H1 (cell line): ENCODE data around the gene RERGL. TPM values are rescaled to one million over a fixed set of nuclear protein-coding genes. Genes with fewer than 3 reads are reported as not detected.

Source experiments
- CTCF ChIA-PET: fragments of 300-600 bp; sonication (Branson Sonifier 250); formaldehyde crosslinking; loops from one replicate; lab custom pipeline; 2021; ENCODE audit not compliant: partially characterized antibody; lab: Charles Lee
- POLR2A ChIA-PET: fragments of 300-600 bp; sonication (Branson Sonifier 250); formaldehyde crosslinking; loops from one replicate; lab custom pipeline; 2021; ENCODE audit warnings: inconsistent platforms; ENCODE audit not compliant: partially characterized antibody; lab: Charles Lee
- DNase-seq, 2 experiments: peaks; one replicate each; pipeline versions ENCODE4 v3.0.0 to v3.0.0-alpha.2; 2010 to 2022; ENCODE audit warnings: low spot score in 2 of 2, low read depth in 1 of 2, mixed read lengths in 1 of 2
- FAIRE-seq: peaks from 2 replicates; lab custom pipeline; 2011; peaks lifted over from hg19 to GRCh38; lab: Jason Lieb, UNC
- H2AFZ ChIP-seq: 2 replicates; pipeline ENCODE4 v1.8.1; 2012; ENCODE audit warnings: low read length, inconsistent platforms
- H2AK5ac ChIP-seq: 2 replicates; pipeline ENCODE4 v1.6.1; 2013; ENCODE audit warnings: low read depth, low read length
- H2BK120ac ChIP-seq: replicated peaks from 2 replicates; pipeline ENCODE3; 2013; ENCODE audit warnings: low read depth, low read length, inconsistent platforms
- H2BK12ac ChIP-seq: 2 replicates; pipeline ENCODE4 v1.6.1; 2013; ENCODE audit warnings: low read depth, low read length
- H2BK15ac ChIP-seq: 2 replicates; pipeline ENCODE4 v1.6.1; 2013; ENCODE audit warnings: low read length
- H2BK20ac ChIP-seq: 2 replicates; pipeline ENCODE4 v1.6.1; 2013; ENCODE audit warnings: low read length
- H2BK5ac ChIP-seq: 2 replicates; pipeline ENCODE4 v1.6.1; 2013; ENCODE audit warnings: low read depth, low read length
- H3K14ac ChIP-seq: 2 replicates; pipeline ENCODE4 v1.6.1; 2013; ENCODE audit warnings: inconsistent platforms; ENCODE audit not compliant: insufficient read length
- H3K18ac ChIP-seq: 2 replicates; pipeline ENCODE4 v1.6.1; 2013; ENCODE audit warnings: low read length; ENCODE audit errors: extremely low read depth
- H3K23ac ChIP-seq: 2 replicates; pipeline ENCODE4 v1.6.1; 2013; ENCODE audit warnings: inconsistent platforms; ENCODE audit not compliant: insufficient read length
- H3K23me2 ChIP-seq: 2 replicates; pipeline ENCODE4 v1.6.1; 2013; ENCODE audit warnings: low read depth, low read length
- H3K27ac ChIP-seq: 2 replicates; pipeline ENCODE4 v1.6.1; 2011; ENCODE audit warnings: low read depth, low read length, inconsistent platforms
- H3K27me3 ChIP-seq, 4 experiments: replicated peaks in 1 of 4; 1 replicate in 1 of 4; 2 replicates in 3 of 4; pipeline versions ENCODE4 v1.6.1 to v1.8.1; 2011 to 2013; ENCODE audit warnings: low read length in 3 of 4, mild to moderate bottlenecking in 3 of 4, inconsistent platforms in 2 of 4, mixed read lengths in 2 of 4, moderate library complexity in 1 of 4; ENCODE audit not compliant: control insufficient read depth in 3 of 4, insufficient read depth in 3 of 4; ENCODE audit errors: extremely low read depth in 1 of 4
- H3K36me3 ChIP-seq, 4 experiments: 2 replicates each; pipeline versions ENCODE4 v1.6.1 to v1.8.1; 2011 to 2013; ENCODE audit warnings: mild to moderate bottlenecking in 4 of 4, low read length in 3 of 4, moderate library complexity in 2 of 4, control low read depth in 1 of 4, inconsistent platforms in 1 of 4; ENCODE audit not compliant: insufficient read depth in 4 of 4, control insufficient read depth in 2 of 4
- H3K4ac ChIP-seq: replicated peaks from 2 replicates; pipeline ENCODE3; 2013; ENCODE audit warnings: low read length, low read depth, mixed read lengths, inconsistent platforms; ENCODE audit not compliant: insufficient read length
- H3K4me1 ChIP-seq, 4 experiments: replicated peaks in 1 of 4; 1 replicate in 1 of 4; 2 replicates in 3 of 4; pipeline versions ENCODE4 v1.6.1 to v1.8.1; 2011 to 2013; ENCODE audit warnings: low read length in 3 of 4, inconsistent platforms in 2 of 4, mixed read lengths in 1 of 4; ENCODE audit not compliant: insufficient read depth in 4 of 4, control insufficient read depth in 3 of 4
- H3K4me2 ChIP-seq, 2 experiments: 2 replicates each; pipeline versions ENCODE4 v1.6.1 to v1.8.1; 2011 to 2013; ENCODE audit warnings: low read depth in 2 of 2, low read length in 2 of 2, control low read depth in 1 of 2, inconsistent platforms in 1 of 2, mild to moderate bottlenecking in 1 of 2; ENCODE audit not compliant: insufficient read depth in 1 of 2
- H3K4me3 ChIP-seq, 4 experiments: fragments of 200-600, 300-600 bp in 1 of 4; sonication (generic), shearing (Covaris generic), sonication (Bioruptor Twin) in 1 of 4; 2 replicates each; pipeline versions ENCODE4 v1.5.1 to v1.8.1; 2011 to 2016; ENCODE audit warnings: low read length in 4 of 4, low read depth in 3 of 4, control low read depth in 2 of 4, inconsistent platforms in 2 of 4, mild to moderate bottlenecking in 2 of 4, mixed read lengths in 1 of 4, moderate library complexity in 1 of 4; ENCODE audit not compliant: insufficient read depth in 2 of 4; ENCODE audit errors: extremely low read depth in 1 of 4
- H3K56ac ChIP-seq: replicated peaks from 2 replicates; pipeline ENCODE3; 2013; ENCODE audit warnings: low read depth, mild to moderate bottlenecking, mixed read lengths, low read length, inconsistent platforms; ENCODE audit not compliant: insufficient read length
- H3K79me1 ChIP-seq: 2 replicates; pipeline ENCODE4 v1.6.1; 2013; ENCODE audit warnings: low read depth, low read length, control low read depth
- H3K79me2 ChIP-seq, 2 experiments: 2 replicates each; pipeline versions ENCODE4 v1.6.1 to v1.8.1; 2012 to 2013; ENCODE audit warnings: low read length in 2 of 2, mild to moderate bottlenecking in 2 of 2, inconsistent platforms in 1 of 2; ENCODE audit not compliant: insufficient read depth in 2 of 2, control insufficient read depth in 1 of 2
- H3K9ac ChIP-seq, 4 experiments: replicated peaks in 1 of 4; 1 replicate in 1 of 4; 2 replicates in 3 of 4; pipeline versions ENCODE4 v1.6.1 to v1.8.1; 2011 to 2013; ENCODE audit warnings: low read depth in 3 of 4, low read length in 3 of 4, control low read depth in 2 of 4, mild to moderate bottlenecking in 2 of 4, moderate library complexity in 2 of 4, inconsistent platforms in 1 of 4; ENCODE audit errors: extremely low read depth in 1 of 4
- H3K9me3 ChIP-seq, 2 experiments: 2 replicates each; pipeline versions ENCODE4 v1.6.1 to v1.8.1; 2012 to 2013; ENCODE audit warnings: mild to moderate bottlenecking in 2 of 2, moderate library complexity in 2 of 2, control low read depth in 1 of 2, inconsistent platforms in 1 of 2, low read depth in 1 of 2, low read length in 1 of 2, mixed read lengths in 1 of 2; ENCODE audit not compliant: insufficient read depth in 2 of 2
- H4K20me1 ChIP-seq, 2 experiments: replicated peaks in 1 of 2; 2 replicates each; pipeline versions ENCODE3 to v1.8.1; 2011 to 2013; ENCODE audit warnings: inconsistent platforms in 2 of 2, low read length in 2 of 2, mild to moderate bottlenecking in 1 of 2; ENCODE audit not compliant: insufficient read depth in 2 of 2, control insufficient read depth in 1 of 2
- H4K5ac ChIP-seq: 2 replicates; pipeline ENCODE4 v1.6.1; 2013; ENCODE audit warnings: low read length, low read depth, mixed read lengths, inconsistent platforms; ENCODE audit not compliant: insufficient read length
- H4K8ac ChIP-seq: 2 replicates; pipeline ENCODE4 v1.8.0; 2013; ENCODE audit warnings: mild to moderate bottlenecking, moderate library complexity, low read length, inconsistent platforms; ENCODE audit not compliant: insufficient read depth; ENCODE audit errors: extremely low read depth
- H4K91ac ChIP-seq: replicated peaks from 2 replicates; pipeline ENCODE3; 2013; ENCODE audit warnings: low read length, mixed read lengths, inconsistent platforms; ENCODE audit not compliant: insufficient read length
- GTF2F1 ChIP-seq: IDR thresholded peaks from 2 replicates; pipeline ENCODE4 v1.6.1; 2012; ENCODE audit warnings: low read depth, low read length, improper control_type of control experiment, borderline replicate concordance
- WGBS, 2 experiments: shearing (Covaris generic) in 1 of 2; methylation state at CpG; one replicate each; pipeline versions ENCODE4 v1.1.6 to v1.1.7; 2013 to 2015; ENCODE audit warnings: low lambda C conversion rate in 2 of 2, mixed read lengths in 2 of 2, inconsistent platforms in 1 of 2, low coverage in 1 of 2, missing lambda C conversion rate in 1 of 2; ENCODE audit not compliant: insufficient replicate concordance in 2 of 2, insufficient coverage in 1 of 2, insufficient read length in 1 of 2; ENCODE audit errors: extremely low coverage in 1 of 2, missing lambda C conversion rate in 1 of 2; 5-methylcytosine and 5-hydroxymethylcytosine counted together
- polyA plus RNA-seq, 7 experiments: library from polyadenylated mRNA; depleted of rRNA in 3 of 7; stranded (reverse) in 5 of 7; unstranded in 2 of 7; fragments of >200 nt in 5 of 7; fragments of 200-250 nt in 2 of 7; gene quantifications; 1 replicate in 5 of 7; 2 replicates in 1 of 7; 4 replicates in 1 of 7; pipeline versions ENCODE4 v1.2.1 to v1.2.3, GENCODE V29; 2011 to 2013; ENCODE audit warnings: missing spikeins in 2 of 7, mixed read lengths in 2 of 7
- total RNA-seq: library from RNA; stranded (reverse); fragmentation: NEBNext Ultra II Directional; extraction: Animal tissue kit (Norgen Biotek cat#: 25700); gene quantifications from 2 replicates; pipeline ENCODE4 v1.2.1, GENCODE V29; 2021

Gene RERGL
- total and polyA plus RNA-seq, 2 of the 8 experiments (the other 6 are each of a cell fraction or from before 2014, with no cell fraction given), result not detected

DNA sequence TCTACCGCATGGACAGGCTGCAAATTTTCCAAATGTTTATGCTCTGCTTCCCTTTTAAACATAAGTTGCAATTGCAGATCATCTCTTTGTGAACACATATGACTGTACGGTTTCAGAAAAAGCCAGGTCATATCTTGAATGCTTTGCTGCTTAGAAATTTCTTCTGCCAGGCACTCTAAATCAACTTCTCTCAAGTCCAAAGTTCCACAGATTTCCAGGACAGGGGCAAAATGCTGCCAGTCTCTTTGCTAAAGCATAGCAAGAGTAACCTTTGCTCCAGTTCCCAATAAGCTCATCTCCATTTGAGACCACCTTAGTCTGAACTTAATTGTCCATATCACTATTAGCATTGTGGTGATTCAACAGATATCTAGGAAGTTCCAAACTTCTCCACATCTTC lies 13.6 kb upstream of the RERGL start:
- no peak overlapping the region for H2BK5ac ChIP-seq
- no peaks in the 10 kb centered on the region for H3K4me1 ChIP-seq
- no peak overlapping the region for H3K4ac ChIP-seq
- no peak overlapping the region for H4K91ac ChIP-seq
- no peaks in the 10 kb centered on the region for H4K20me1 ChIP-seq
- no peak overlapping the region for H2AFZ ChIP-seq
- no peak overlapping the region for H2AK5ac ChIP-seq
- H2BK120ac ChIP-seq, result no peak overlapping the region
- no peak overlapping the region for H4K8ac ChIP-seq
- FAIRE-seq (no peak), DNase-seq (no peak)
- no peaks in the 10 kb centered on the region for H3K23me2 ChIP-seq
- no peak overlapping the region for H3K56ac ChIP-seq
- H3K27me3 ChIP-seq, result no peaks in the 10 kb centered on the region
- H3K79me2 ChIP-seq, result no peaks in the 10 kb centered on the region
- no peak overlapping the region for H3K4me2 ChIP-seq
- H3K18ac ChIP-seq, result no peak overlapping the region
- H3K36me3 ChIP-seq, result no peaks in the 10 kb centered on the region
- no peak overlapping the region for H2BK15ac ChIP-seq
- peaks cover 3 to 8% of the 10 kb centered on the region in 2 experiments; a peak in 3 of 4 replicates for H3K9me3 ChIP-seq
- no peak overlapping the region for H3K14ac ChIP-seq
- no peak for TF ChIP-seq GTF2F1
- POLR2A ChIA-PET, result no interaction called here
- WGBS, 2 experiments, result 85% methylated on average over 2 of the region's 2 CpGs; no CpG with 5 or more reads in 1 of the 2 experiments
- no peak overlapping the region for H4K5ac ChIP-seq
- no peak overlapping the region for H2BK20ac ChIP-seq
- H3K9ac ChIP-seq, result no peak overlapping the region
- CTCF ChIA-PET, result no interaction called here
- H3K23ac ChIP-seq, result no peak overlapping the region
- H3K27ac ChIP-seq, result no peak overlapping the region
- no peak overlapping the region for H3K4me3 ChIP-seq
- H2BK12ac ChIP-seq, result no peak overlapping the region
- H3K79me1 ChIP-seq, result no peaks in the 10 kb centered on the region
